HUES64 (cell line): ENCODE results near the gene CDKAL1.
"Not testable (repeated sequence)": the region's sequence is repeated elsewhere in the genome, so short reads cannot be mapped to it uniquely, and the experiment has no call there.

Experiments
- H3K27ac ChIP-seq: 2 replicates; pipeline ENCODE4 v1.7.0; 2013; ENCODE audit warnings: low read depth, low read length, inconsistent platforms
- H3K27me3 ChIP-seq: 2 replicates; pipeline ENCODE4 v1.6.1; 2013; ENCODE audit warnings: mild to moderate bottlenecking, low read length; ENCODE audit not compliant: insufficient read depth
- H3K36me3 ChIP-seq: 2 replicates; pipeline ENCODE4 v1.6.1; 2013; ENCODE audit warnings: mild to moderate bottlenecking, low read length; ENCODE audit not compliant: insufficient read depth
- H3K4me1 ChIP-seq: 2 replicates; pipeline ENCODE4 v1.6.1; 2013; ENCODE audit warnings: mild to moderate bottlenecking, low read length, moderate library complexity; ENCODE audit not compliant: insufficient read depth
- H3K4me3 ChIP-seq: 2 replicates; pipeline ENCODE4 v1.5.1; 2013; ENCODE audit warnings: mild to moderate bottlenecking, low read length, moderate library complexity
- H3K9ac ChIP-seq: 2 replicates; pipeline ENCODE4 v1.6.1; 2013; ENCODE audit warnings: mild to moderate bottlenecking, low read depth, low read length
- H3K9me3 ChIP-seq: 2 replicates; pipeline ENCODE4 v1.6.1; 2013; ENCODE audit warnings: low read depth, low read length; ENCODE audit not compliant: insufficient read depth
- WGBS: fragments of 150-250, 120-280 bp; methylation state at CpG from one replicate; pipeline ENCODE4 v1.1.7; 2013; ENCODE audit warnings: missing lambda C conversion rate; 5-methylcytosine and 5-hydroxymethylcytosine counted together

Gene CDKAL1

DNA sequence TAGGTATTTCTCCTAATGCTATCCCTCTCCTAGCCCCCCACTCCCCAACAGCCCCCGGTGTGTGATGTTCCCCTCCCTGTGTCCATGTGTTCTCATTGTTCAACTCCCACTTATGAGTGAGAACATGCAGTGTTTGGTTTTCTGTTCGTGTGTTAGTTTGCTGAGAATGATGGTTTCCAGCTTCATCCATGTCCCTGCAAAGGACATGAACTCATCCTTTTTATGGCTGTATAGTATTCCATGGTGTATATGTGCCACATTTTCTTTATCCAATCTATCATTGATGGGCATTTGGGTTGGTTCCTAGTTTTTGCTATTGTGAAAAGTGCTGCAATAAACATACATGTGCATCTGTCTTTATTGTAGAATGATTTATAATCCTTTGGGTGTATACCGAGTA, 56.2 kb downstream of the CDKAL1 start:
- H3K9ac ChIP-seq, H3K9me3 ChIP-seq, H3K4me3 ChIP-seq, H3K4me1 ChIP-seq, H3K27ac ChIP-seq, H3K36me3 ChIP-seq, H3K27me3 ChIP-seq: not testable (repeated sequence)
- 91% methylated on average over 1 of the region's 3 CpGs for WGBS

DNA sequence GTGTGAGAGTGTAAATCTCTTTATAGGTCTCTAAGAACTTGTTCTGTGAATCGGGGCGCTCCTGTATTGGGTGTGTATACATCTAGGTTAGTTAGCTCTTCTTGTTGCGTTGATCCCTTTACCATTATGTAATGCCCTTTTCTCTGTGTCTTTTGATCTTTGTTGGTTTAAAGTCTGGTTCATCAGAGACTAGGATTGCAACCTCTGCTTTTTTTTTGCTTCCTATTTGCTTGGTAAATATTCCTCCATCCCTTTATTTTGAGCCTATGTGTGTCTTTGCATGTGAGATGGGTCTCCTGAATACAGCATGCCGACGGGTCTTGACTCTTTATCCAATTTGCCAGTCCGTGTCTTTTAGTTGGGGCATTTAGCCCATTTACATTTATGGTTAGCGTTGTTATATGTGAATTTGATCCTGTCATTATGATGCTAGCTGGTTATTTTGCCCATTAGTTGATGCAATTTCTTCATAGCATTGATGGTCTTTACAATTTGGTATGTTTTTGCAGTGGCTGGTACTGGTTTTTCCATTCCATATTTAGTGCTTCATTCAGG, 60.1 kb downstream of the CDKAL1 start:
- 83% methylated on average over 7 of the region's 7 CpGs for WGBS
- H3K36me3 ChIP-seq, H3K4me1 ChIP-seq, H3K9ac ChIP-seq, H3K27ac ChIP-seq, H3K27me3 ChIP-seq, H3K9me3 ChIP-seq, H3K4me3 ChIP-seq: not testable (repeated sequence)

GRCh38 chr6:20599302-20600051, 65.2 kb downstream of the CDKAL1 start:
- Histone ChIP-seq H3K36me3 (peaks cover 5% of the 10 kb centered on the region; the same call in 1 of the 2 replicates), H3K27ac (no peak overlapping the region), H3K9ac (no peak overlapping the region), H3K4me1 (0 out of 2 replicates have a peak, but pooled peaks cover 2% of the 10 kb centered on the region), H3K4me3 (no peak overlapping the region), H3K27me3 (no peaks in the 10 kb centered on the region), H3K9me3 (peaks cover 4% of the 10 kb centered on the region)
- 66% methylated on average over 3 of the region's 3 CpGs for WGBS

DNA sequence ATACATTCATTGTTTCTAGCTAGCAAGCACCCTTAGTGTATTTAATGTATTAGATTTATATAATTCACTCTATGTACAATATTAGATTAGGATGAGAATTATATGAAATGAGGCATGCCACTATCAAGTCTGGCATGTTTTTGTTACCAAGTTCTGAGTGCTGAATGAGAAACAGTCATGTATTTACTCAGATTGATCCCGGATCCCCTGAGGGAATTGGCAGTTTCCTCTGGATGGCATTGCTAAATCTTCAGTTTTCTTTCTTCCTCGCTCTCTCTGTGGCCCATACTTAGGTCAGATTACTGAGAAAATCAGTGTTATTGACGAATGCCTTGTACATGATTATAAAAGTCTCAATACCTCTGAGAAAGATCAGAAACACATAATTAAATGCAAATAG, 66.6 kb downstream of the CDKAL1 start:
- H3K27ac ChIP-seq, result no peak overlapping the region
- H3K9ac ChIP-seq, result no peak overlapping the region
- H3K4me3 ChIP-seq, result no peak overlapping the region
- H3K4me1 ChIP-seq, result peaks cover 15% of the 10 kb centered on the region; the same call in 1 of the 2 replicates
- H3K36me3 ChIP-seq, result peaks cover 5% of the 10 kb centered on the region; the same call in 1 of the 2 replicates
- 86% methylated on average over 2 of the region's 3 CpGs for WGBS
- H3K9me3 ChIP-seq, result peaks cover 4% of the 10 kb centered on the region
- no peaks in the 10 kb centered on the region for H3K27me3 ChIP-seq

DNA sequence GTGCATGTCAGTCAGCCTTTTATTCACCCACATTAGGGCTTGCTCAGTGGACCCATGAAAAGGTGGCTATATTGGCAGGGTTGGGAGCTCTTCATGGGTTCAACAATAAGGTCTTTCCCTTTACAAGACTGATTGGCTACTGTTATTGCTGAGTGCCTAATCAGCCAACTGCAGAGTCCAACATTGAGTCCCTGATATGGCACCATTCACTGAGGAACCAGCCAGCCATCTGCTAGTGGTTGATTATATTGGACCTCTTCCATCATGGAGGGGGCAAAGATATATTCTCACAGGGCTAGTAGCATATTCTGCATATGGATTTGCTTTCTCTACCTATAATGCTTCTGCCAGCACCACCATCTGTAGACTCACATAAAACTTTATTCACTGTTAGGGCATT, 69.9 kb downstream of the CDKAL1 start:
- Histone ChIP-seq H3K9ac (no peak overlapping the region), H3K4me1 (peaks cover 29% of the 10 kb centered on the region; the same call in 1 of the 2 replicates), H3K27me3 (no peaks in the 10 kb centered on the region), H3K36me3 (no peaks in the 10 kb centered on the region), H3K4me3 (no peak overlapping the region), H3K9me3 (no peaks in the 10 kb centered on the region), H3K27ac (no peak overlapping the region)

GRCh38 chr6:20605061-20605460, 70.8 kb downstream of the CDKAL1 start:
- no CpG with 5 or more reads among the region's 1 CpG for WGBS
- no peaks in the 10 kb centered on the region for H3K36me3 ChIP-seq
- no peak overlapping the region for H3K4me3 ChIP-seq

DNA sequence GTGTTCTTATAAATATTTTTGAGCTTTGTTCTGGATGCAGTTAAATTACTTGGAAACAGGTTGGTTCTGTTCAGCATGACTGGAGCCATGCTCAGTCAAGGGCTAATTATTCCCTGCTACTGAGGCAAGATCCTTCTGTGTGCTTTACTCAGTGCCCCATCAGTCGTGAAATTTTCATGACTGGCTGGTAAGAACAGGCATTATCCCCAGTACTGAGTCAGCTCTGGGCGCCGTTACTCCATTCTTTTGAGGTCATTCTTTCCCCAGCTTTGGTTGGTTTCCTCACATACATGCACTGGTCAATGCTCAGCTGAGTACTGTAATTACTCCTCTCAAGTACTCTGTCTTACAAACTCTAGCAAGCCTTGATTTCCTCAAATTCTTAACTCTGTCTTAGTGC, 71.3 kb downstream of the CDKAL1 start:
- no peaks in the 10 kb centered on the region for H3K27me3 ChIP-seq
- H3K4me1 ChIP-seq, result peaks cover 29% of the 10 kb centered on the region; the same call in 1 of the 2 replicates
- 88% methylated on average over 3 of the region's 3 CpGs for WGBS
- H3K9me3 ChIP-seq, result no peaks in the 10 kb centered on the region
- H3K36me3 ChIP-seq, result no peaks in the 10 kb centered on the region
- no peak overlapping the region for H3K9ac ChIP-seq
- H3K27ac ChIP-seq, result no peak overlapping the region
- H3K4me3 ChIP-seq, result no peak overlapping the region

More at GRCh38 chr6:20605061-20605460, 70.8 kb downstream of the CDKAL1 start:
- Histone ChIP-seq H3K27me3 (no peaks in the 10 kb centered on the region), H3K27ac (no peak overlapping the region), H3K9ac (no peak overlapping the region), H3K4me1 (peaks cover 29% of the 10 kb centered on the region; the same call in 1 of the 2 replicates), H3K9me3 (no peaks in the 10 kb centered on the region)

- H3K4me3 ChIP-seq, result no peak overlapping the region
- H3K9me3 ChIP-seq, result no peaks in the 10 kb centered on the region
- H3K27ac ChIP-seq, result no peak overlapping the region
- no peaks in the 10 kb centered on the region for H3K27me3 ChIP-seq
- 58% methylated on average over 1 of the region's 1 CpG for WGBS
- peaks cover 29% of the 10 kb centered on the region; the same call in 1 of the 2 replicates for H3K4me1 ChIP-seq
- no peak overlapping the region for H3K9ac ChIP-seq
- H3K36me3 ChIP-seq, result no peaks in the 10 kb centered on the region
Observed at GRCh38 chr6:20606831-20607230, 72.6 kb downstream of the CDKAL1 start.

DNA sequence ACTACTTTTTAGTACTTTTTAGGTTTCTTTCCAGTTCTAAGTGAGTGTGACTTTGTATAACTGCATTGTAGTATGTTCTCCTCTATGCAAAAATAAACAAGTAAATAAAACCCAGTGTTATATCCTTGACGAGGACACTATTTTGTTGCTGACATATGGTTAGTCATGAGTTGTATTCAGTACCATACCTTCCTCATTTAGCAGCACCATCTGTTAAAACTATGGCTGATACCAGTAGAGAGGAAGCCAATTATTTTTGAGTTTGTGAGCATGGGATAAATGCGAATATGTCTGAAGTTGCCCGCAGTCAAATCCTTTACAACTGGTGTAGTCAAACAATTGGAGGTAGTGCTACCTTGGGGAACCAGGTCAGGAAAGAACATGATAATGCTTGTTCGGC, 74.1 kb downstream of the CDKAL1 start:
- 96% methylated on average over 2 of the region's 4 CpGs for WGBS
- Histone ChIP-seq H3K9ac (no peak overlapping the region), H3K9me3 (no peaks in the 10 kb centered on the region), H3K27me3 (no peaks in the 10 kb centered on the region), H3K36me3 (no peaks in the 10 kb centered on the region), H3K4me3 (no peak overlapping the region), H3K4me1 (peaks cover 29% of the 10 kb centered on the region; the same call in 1 of the 2 replicates), H3K27ac (no peak overlapping the region)

DNA sequence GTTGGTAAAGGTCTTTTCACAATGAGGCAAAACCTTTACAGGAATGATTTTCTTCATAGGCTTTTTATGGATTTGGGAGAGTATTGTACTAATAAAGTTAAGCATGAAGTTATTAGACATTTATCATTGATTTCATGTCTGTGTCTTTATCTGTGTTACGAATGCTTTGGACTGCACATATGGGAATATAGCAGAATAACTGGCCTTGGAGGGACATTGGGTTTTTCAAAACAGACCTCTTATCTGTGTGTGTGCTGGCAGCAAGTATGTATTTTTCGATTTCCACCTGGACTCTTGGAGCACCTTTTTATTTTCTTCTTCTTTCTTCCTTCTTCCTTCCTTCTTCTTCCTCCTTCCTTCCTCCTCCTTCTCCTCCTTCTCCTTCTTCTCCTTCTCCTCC, 74.6 kb downstream of the CDKAL1 start:
- Histone ChIP-seq H3K27me3 (no peaks in the 10 kb centered on the region), H3K9me3 (no peaks in the 10 kb centered on the region), H3K27ac (no peak overlapping the region), H3K4me1 (peaks cover 29% of the 10 kb centered on the region; the same call in 1 of the 2 replicates), H3K4me3 (no peak overlapping the region), H3K9ac (no peak overlapping the region), H3K36me3 (no peaks in the 10 kb centered on the region)
- 94% methylated on average over 2 of the region's 2 CpGs for WGBS

DNA sequence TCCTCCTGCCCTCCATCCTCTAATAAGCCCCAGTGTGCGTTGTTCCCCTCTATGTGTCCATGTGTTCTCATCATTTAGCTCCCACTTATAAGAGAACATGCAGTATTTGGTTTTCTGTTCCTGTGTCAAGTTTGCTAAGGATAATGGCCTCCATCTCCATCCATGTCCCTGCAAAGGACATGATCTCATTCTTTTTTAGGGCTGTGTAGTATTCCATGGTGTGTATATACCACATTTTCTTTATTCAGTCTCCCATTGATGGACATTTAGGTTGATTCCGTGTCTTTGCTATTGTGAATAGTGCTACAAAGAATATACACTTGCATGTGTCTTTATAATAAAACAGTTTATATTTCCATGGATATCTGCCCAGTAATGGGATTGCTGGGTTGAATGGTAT, 75.7 kb downstream of the CDKAL1 start:
- H3K4me1 ChIP-seq, result peaks cover 23% of the 10 kb centered on the region; the same call in 1 of the 2 replicates
- H3K27me3 ChIP-seq, H3K9me3 ChIP-seq, H3K36me3 ChIP-seq, H3K9ac ChIP-seq, H3K27ac ChIP-seq, H3K4me3 ChIP-seq: not testable (repeated sequence)
- WGBS, result 100% methylated on average over 1 of the region's 2 CpGs
